ENCODE results near the gene ATOH1. TPM values are rescaled to one million over a fixed set of nuclear protein-coding genes. Genes with fewer than 3 reads are reported as not detected.

Gene ATOH1
- total RNA-seq, 1 donor from 2014 or later, result not detected

GRCh38 chr4:93878566-93878965 is 50.0 kb downstream of the ATOH1 start:
- no peak overlapping the region for H3K9ac ChIP-seq (ENCODE audit: low read length)
- no peaks in the 10 kb centered on the region for H3K9me3 ChIP-seq (ENCODE audit: insufficient read depth, low read depth, low read length)
- no peak overlapping the region for H3K4me2 ChIP-seq (ENCODE audit: low read length)
- no peak for DNase-seq (ENCODE audit: low read depth)
- H3K4me3 ChIP-seq (ENCODE audit: insufficient read depth, low read depth, low read length), result no peak overlapping the region
- H3K36me3 Mint-ChIP-seq (ENCODE audit: low read depth, unreplicated experiment), result no peaks in the 10 kb centered on the region
- H3K27ac Mint-ChIP-seq (ENCODE audit: unreplicated experiment), result no peak overlapping the region
- H3K27ac ChIP-seq (ENCODE audit: low read depth, low read length), result no peak overlapping the region
- TF ChIP-seq EZH2 (IDR thresholded peaks at IDR 0.05; ENCODE audit: insufficient read depth, low read length) (no peak), CTCF (IDR thresholded peaks at IDR 0.05; ENCODE audit: insufficient read depth, low read depth, low read length) (no peak)
- peaks cover 6% of the 10 kb centered on the region for H3K27me3 Mint-ChIP-seq (ENCODE audit: low read depth, unreplicated experiment)
- H2AFZ ChIP-seq (ENCODE audit: low read depth, low read length), result no peak overlapping the region
- no peaks in the 10 kb centered on the region for H4K20me1 ChIP-seq (ENCODE audit: insufficient read depth, low read length)
- H3K4me3 Mint-ChIP-seq (ENCODE audit: unreplicated experiment), result no peak overlapping the region
- no peaks in the 10 kb centered on the region for H3K4me1 Mint-ChIP-seq (ENCODE audit: low read depth, unreplicated experiment)
- H3K36me3 ChIP-seq (ENCODE audit: insufficient read depth, low read length), result no peaks in the 10 kb centered on the region
- H3K27me3 ChIP-seq (ENCODE audit: insufficient read depth, low read length), result no peaks in the 10 kb centered on the region
- no peak for FAIRE-seq
- H3K4me1 ChIP-seq (ENCODE audit: insufficient read depth, low read length), result no peaks in the 10 kb centered on the region
- H3K79me2 ChIP-seq (ENCODE audit: insufficient read depth, low read length), result no peaks in the 10 kb centered on the region
- no peaks in the 10 kb centered on the region for H3K9me3 Mint-ChIP-seq (ENCODE audit: unreplicated experiment)

- TF ChIP-seq CTCF (IDR thresholded peaks at IDR 0.05; ENCODE audit: insufficient read depth, low read depth, low read length) (no peak), EZH2 (IDR thresholded peaks at IDR 0.05; ENCODE audit: insufficient read depth, low read length) (no peak)
- H3K9me3 ChIP-seq (ENCODE audit: insufficient read depth, low read depth, low read length), result no peaks in the 10 kb centered on the region
- no peak overlapping the region for H2AFZ ChIP-seq (ENCODE audit: low read depth, low read length)
- H4K20me1 ChIP-seq (ENCODE audit: insufficient read depth, low read length), result no peaks in the 10 kb centered on the region
- Mint-ChIP-seq H3K4me1 (ENCODE audit: low read depth, unreplicated experiment) (no peaks in the 10 kb centered on the region), H3K27me3 (ENCODE audit: low read depth, unreplicated experiment) (peaks cover 6% of the 10 kb centered on the region), H3K36me3 (ENCODE audit: low read depth, unreplicated experiment) (no peaks in the 10 kb centered on the region), H3K4me3 (ENCODE audit: unreplicated experiment) (no peak overlapping the region), H3K27ac (ENCODE audit: unreplicated experiment) (no peak overlapping the region), H3K9me3 (ENCODE audit: unreplicated experiment) (no peaks in the 10 kb centered on the region)
- no peak overlapping the region for H3K4me2 ChIP-seq (ENCODE audit: low read length)
- H3K27me3 ChIP-seq (ENCODE audit: insufficient read depth, low read length), result no peaks in the 10 kb centered on the region
- H3K4me3 ChIP-seq (ENCODE audit: insufficient read depth, low read depth, low read length), result no peak overlapping the region
- FAIRE-seq (no peak), DNase-seq (ENCODE audit: low read depth) (no peak)
- H3K4me1 ChIP-seq (ENCODE audit: insufficient read depth, low read length), result no peaks in the 10 kb centered on the region
- no peak overlapping the region for H3K27ac ChIP-seq (ENCODE audit: low read depth, low read length)
- H3K36me3 ChIP-seq (ENCODE audit: insufficient read depth, low read length), result no peaks in the 10 kb centered on the region
- no peaks in the 10 kb centered on the region for H3K79me2 ChIP-seq (ENCODE audit: insufficient read depth, low read length)
- H3K9ac ChIP-seq (ENCODE audit: low read length), result no peak overlapping the region
These were observed 51.4 kb downstream of the ATOH1 start for GRCh38 chr4:93879919-93880318.
